ENCODE results near the gene NSF.
"Not testable (repeated sequence)": the region's sequence is repeated elsewhere in the genome, so short reads cannot be mapped to it uniquely, and the experiment has no call there.

The NSF gene

GRCh38 chr17:46590157-46591146, at the start of gene NSF:
TSS of gene NSF (plus strand) at chr17:46590669. CDS start at chr17:46590776, 107 bp downstream.
- DNase-seq: not testable (repeated sequence)

GRCh38 chr17:46548607-46549006, 41.9 kb upstream of the NSF start:
- DNase-seq: not testable (repeated sequence)

- DNase-seq: not testable (repeated sequence)
Observed at GRCh38 chr17:46559155-46559554, 31.3 kb upstream of the NSF start.

GRCh38 chr17:46560048-46560447, 30.4 kb upstream of the NSF start:
- not testable (repeated sequence) for DNase-seq

GRCh38 chr17:46566284-46566683, 24.2 kb upstream of the NSF start:
- not testable (repeated sequence) for DNase-seq

- not testable (repeated sequence) for DNase-seq
Observed at GRCh38 chr17:46566980-46567379, 23.5 kb upstream of the NSF start.

- not testable (repeated sequence) for DNase-seq
Observed at GRCh38 chr17:46571796-46572195, 18.7 kb upstream of the NSF start.

- DNase-seq: not testable (repeated sequence)
Observed at GRCh38 chr17:46579083-46580075, 11.1 kb upstream of the NSF start, which contains the start of gene ARL17A. TSS of gene ARL17A (minus strand) at chr17:46579691. CDS start at chr17:46576322, 3,369 bp downstream.

- not testable (repeated sequence) for DNase-seq
Observed at GRCh38 chr17:46580082-46580481, 10.4 kb upstream of the NSF start.

GRCh38 chr17:46585444-46585843, 5.0 kb upstream of the NSF start:
- not testable (repeated sequence) for DNase-seq

- not testable (repeated sequence) for DNase-seq
Observed at GRCh38 chr17:46591332-46591731, 863 bp downstream of the NSF start.

GRCh38 chr17:46598344-46598931, 8.0 kb downstream of the NSF start:
- DNase-seq: not testable (repeated sequence)

- DNase-seq: not testable (repeated sequence)
Observed at GRCh38 chr17:46600767-46601166, 10.3 kb downstream of the NSF start.

GRCh38 chr17:46603125-46603524, 12.7 kb downstream of the NSF start:
- DNase-seq: not testable (repeated sequence)

- DNase-seq: not testable (repeated sequence)
Observed at GRCh38 chr17:46611304-46611703, 20.8 kb downstream of the NSF start.

- DNase-seq: not testable (repeated sequence)
Observed at GRCh38 chr17:46613876-46614275, 23.4 kb downstream of the NSF start.

- not testable (repeated sequence) for DNase-seq
Observed at GRCh38 chr17:46617121-46617520, 26.7 kb downstream of the NSF start.

GRCh38 chr17:46618975-46619374, 28.5 kb downstream of the NSF start:
- not testable (repeated sequence) for DNase-seq

GRCh38 chr17:46623790-46624189, 33.3 kb downstream of the NSF start:
- not testable (repeated sequence) for DNase-seq

- DNase-seq: not testable (repeated sequence)
Observed at GRCh38 chr17:46624726-46625125, 34.3 kb downstream of the NSF start.

GRCh38 chr17:46627452-46627851, 37.0 kb downstream of the NSF start:
- not testable (repeated sequence) for DNase-seq

GRCh38 chr17:46628753-46629436, 38.4 kb downstream of the NSF start:
- DNase-seq: not testable (repeated sequence)
